Gastrocnemius medialis (tissue), 4 donors: ENCODE results near the gene ARHGAP30. TPM values are rescaled to one million over a fixed set of nuclear protein-coding genes. Genes with fewer than 3 reads are reported as not detected.

Source experiments
- ATAC-seq, 2 donors: fragments of 150-250 bp; one replicate each; pipeline ENCODE4 v1.9.1; 2016
- DNase-seq, 2 donors: peaks; one replicate each; pipeline ENCODE4 v3.0.0-alpha.2; 2019
- H3K27ac ChIP-seq, 4 donors: fragments of 200-600 bp; sonication (generic); 1 replicate in 1 of 4; 2 replicates in 3 of 4; pipeline ENCODE4 v1.5.1; 2016 to 2018; ENCODE audit warnings: mild to moderate bottlenecking in 2 of 4, moderate library complexity in 1 of 4
- H3K27me3 ChIP-seq, 3 donors: fragments of 200-600 bp; sonication (generic) in 2 of 3; 1 replicate in 1 of 3; 2 replicates in 2 of 3; pipeline versions ENCODE4 v1.5.1 to v1.6.0; 2016 to 2019; ENCODE audit warnings: mild to moderate bottlenecking in 1 of 3, moderate library complexity in 1 of 3
- H3K36me3 ChIP-seq, 2 donors: fragments of 200-600 bp; sonication (generic) in 1 of 2; one replicate each; pipeline ENCODE4 v1.5.1; 2017 to 2018
- H3K4me1 ChIP-seq, 2 donors: fragments of 200-600 bp; sonication (generic) in 1 of 2; one replicate each; pipeline ENCODE4 v1.5.1; 2016 to 2017; ENCODE audit warnings: mild to moderate bottlenecking in 2 of 2
- H3K4me3 ChIP-seq, 4 donors: fragments of 200-600 bp; sonication (generic) in 3 of 4; 1 replicate in 1 of 4; 2 replicates in 3 of 4; pipeline ENCODE4 v1.5.1; 2016 to 2019; ENCODE audit warnings: mild to moderate bottlenecking in 2 of 4
- H3K9me3 ChIP-seq, 3 donors: fragments of 200-600 bp; sonication (generic) in 2 of 3; 1 replicate in 1 of 3; 2 replicates in 2 of 3; pipeline ENCODE4 v1.5.1; 2016 to 2019
- POLR2A ChIP-seq, 2 donors: fragments of 450-650 bp; IDR thresholded peaks; one replicate each; pipeline ENCODE4 v1.6.1; 2017; ENCODE audit warnings: antibody characterized with exemption in 2 of 2, mild to moderate bottlenecking in 2 of 2, moderate library complexity in 2 of 2
- in situ Hi-C, 4 donors: fragments of 200-750 bp; cut with MboI; loops; one replicate each; pipeline versions ENCODE4 v1.15.0 to v1.8.0; 2017; ENCODE audit warnings: low sequenced_read_pairs in 4 of 4
- intact Hi-C: fragments of 100-400 bp; cut with DNase I; formaldehyde crosslinking; loops from one replicate; pipeline ENCODE4 v1.15.1; 2023; ENCODE audit warnings: low total_unique reads
- total RNA-seq, 4 donors: library from RNA; depleted of rRNA; stranded (reverse); fragments of >200 nt; gene quantifications; one replicate each; pipeline versions ENCODE4 v1.1.0 to v1.2.3, GENCODE V29; 2016
- TF ChIP-seq, protein P1 (sequence below), 5 experiments: fragments of 450-650 bp in 3 of 5; fragments of 200-600 bp in 2 of 5; sonication (generic) in 2 of 5; IDR thresholded peaks in 4 of 5; conservative IDR thresholded peaks in 1 of 5; 1 replicate in 4 of 5; 2 replicates in 1 of 5; pipeline ENCODE4 v1.5.1; 2016 to 2019; ENCODE audit warnings: antibody characterized with exemption in 5 of 5, mild to moderate bottlenecking in 3 of 5, moderate library complexity in 3 of 5

ARHGAP30 gene
- total RNA-seq, 4 donors from 2014 or later, result 0.61 to 1.6 (median 1.0) TPM

DNA sequence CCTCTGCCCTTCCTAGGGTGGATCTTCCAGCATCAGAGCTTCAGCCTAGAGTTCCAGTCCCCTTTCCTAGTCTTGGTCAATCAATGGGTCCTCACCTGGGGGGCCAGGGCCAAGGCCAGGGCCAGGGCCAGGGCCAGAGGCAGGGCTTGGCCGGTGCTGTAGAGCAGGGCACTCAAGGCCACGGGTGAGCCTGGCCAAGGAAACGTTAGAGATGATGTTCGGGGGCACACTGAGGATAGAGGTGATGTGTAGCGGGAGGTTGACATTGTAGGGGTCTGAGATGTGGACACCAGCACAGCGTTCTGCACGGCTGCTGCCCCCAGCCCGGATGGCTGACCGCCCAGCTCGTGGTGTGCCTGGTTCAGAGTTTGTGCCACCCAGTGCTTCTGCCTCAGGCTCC lies 18.5 kb downstream of the ARHGAP30 start:
- H3K36me3 ChIP-seq, result no peaks in the 10 kb centered on the region
- TF ChIP-seq POLR2A (IDR thresholded peaks at IDR 0.05), result no peak
- TF ChIP-seq, protein P1, sequence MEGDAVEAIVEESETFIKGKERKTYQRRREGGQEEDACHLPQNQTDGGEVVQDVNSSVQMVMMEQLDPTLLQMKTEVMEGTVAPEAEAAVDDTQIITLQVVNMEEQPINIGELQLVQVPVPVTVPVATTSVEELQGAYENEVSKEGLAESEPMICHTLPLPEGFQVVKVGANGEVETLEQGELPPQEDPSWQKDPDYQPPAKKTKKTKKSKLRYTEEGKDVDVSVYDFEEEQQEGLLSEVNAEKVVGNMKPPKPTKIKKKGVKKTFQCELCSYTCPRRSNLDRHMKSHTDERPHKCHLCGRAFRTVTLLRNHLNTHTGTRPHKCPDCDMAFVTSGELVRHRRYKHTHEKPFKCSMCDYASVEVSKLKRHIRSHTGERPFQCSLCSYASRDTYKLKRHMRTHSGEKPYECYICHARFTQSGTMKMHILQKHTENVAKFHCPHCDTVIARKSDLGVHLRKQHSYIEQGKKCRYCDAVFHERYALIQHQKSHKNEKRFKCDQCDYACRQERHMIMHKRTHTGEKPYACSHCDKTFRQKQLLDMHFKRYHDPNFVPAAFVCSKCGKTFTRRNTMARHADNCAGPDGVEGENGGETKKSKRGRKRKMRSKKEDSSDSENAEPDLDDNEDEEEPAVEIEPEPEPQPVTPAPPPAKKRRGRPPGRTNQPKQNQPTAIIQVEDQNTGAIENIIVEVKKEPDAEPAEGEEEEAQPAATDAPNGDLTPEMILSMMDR (IDR thresholded peaks at IDR 0.05 in 4 of 5, conservative IDR thresholded peaks at IDR 0.05 in 1 of 5), result no peak
- H3K4me3 ChIP-seq, result no peak overlapping the region
- intact Hi-C loops, result no loop called here
- H3K27me3 ChIP-seq, result peaks cover 0 to 13% (median 6%) of the 10 kb centered on the region in 3 donors
- no peak overlapping the region for H3K27ac ChIP-seq
- no peaks in the 10 kb centered on the region for H3K9me3 ChIP-seq
- H3K4me1 ChIP-seq, result peaks cover 5 to 6% of the 10 kb centered on the region in 2 donors
- in situ Hi-C loops, result no loop called here
- DNase-seq (no peak), ATAC-seq (no peak)

DNA sequence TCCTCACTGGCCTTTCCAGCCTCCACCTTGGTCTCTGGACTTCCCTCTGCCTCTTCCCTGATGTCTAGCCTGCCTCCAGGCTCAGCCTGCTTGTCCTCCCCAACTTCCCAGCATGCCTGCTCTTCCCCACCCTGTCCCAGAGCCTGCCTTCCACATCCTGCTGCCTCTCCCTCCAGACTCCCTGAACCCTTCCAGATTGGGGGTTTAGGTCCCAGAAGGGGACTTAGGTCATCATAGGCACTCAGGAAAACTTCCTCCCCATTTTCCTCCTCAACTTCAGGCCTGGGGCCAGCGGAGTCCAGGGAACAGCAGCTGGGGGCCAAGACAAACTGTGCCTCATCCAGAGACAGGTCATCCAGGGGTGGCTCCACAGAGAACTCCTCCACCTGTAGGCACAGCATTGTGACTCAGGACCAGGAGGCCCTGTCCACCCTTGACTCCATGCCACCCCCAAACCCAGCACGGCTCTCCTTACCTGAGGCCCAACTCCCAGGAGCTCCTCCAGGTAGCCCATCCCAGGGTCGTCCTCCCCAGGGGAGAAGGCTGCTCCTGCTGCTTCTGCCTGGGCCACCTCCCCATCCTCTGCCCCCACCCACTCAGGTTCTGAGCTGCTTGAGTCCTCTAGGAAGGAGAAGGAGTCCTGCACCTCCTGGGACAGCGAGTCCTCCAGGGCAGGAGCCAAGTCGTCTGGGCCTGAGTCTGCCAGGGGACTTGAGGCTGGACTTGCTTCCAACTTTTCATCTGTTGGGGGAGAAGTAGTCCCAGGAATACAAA lies 20.6 kb downstream of the ARHGAP30 start:
- no peaks in the 10 kb centered on the region for H3K9me3 ChIP-seq
- no peak for DNase-seq
- H3K27me3 ChIP-seq, result peaks cover 0 to 3% (median 0%) of the 10 kb centered on the region in 3 donors
- H3K4me3 ChIP-seq, result no peak overlapping the region
- no peaks in the 10 kb centered on the region for H3K36me3 ChIP-seq
- TF ChIP-seq, protein P1 (IDR thresholded peaks at IDR 0.05 in 4 of 5, conservative IDR thresholded peaks at IDR 0.05 in 1 of 5), result no peak
- no peak for TF ChIP-seq POLR2A (IDR thresholded peaks at IDR 0.05)
- H3K27ac ChIP-seq, result no peak overlapping the region
- H3K4me1 ChIP-seq, result peaks cover 10 to 12% of the 10 kb centered on the region in 2 donors
- ATAC-seq, result no peak
- intact Hi-C loops (no loop called here), in situ Hi-C loops (loop anchor here in 1 of 4 donors (10.0 kb wide), 1 partner anchor 106 kb away; the partner anchor contains the start of genes UFC1 and USP21)

DNA sequence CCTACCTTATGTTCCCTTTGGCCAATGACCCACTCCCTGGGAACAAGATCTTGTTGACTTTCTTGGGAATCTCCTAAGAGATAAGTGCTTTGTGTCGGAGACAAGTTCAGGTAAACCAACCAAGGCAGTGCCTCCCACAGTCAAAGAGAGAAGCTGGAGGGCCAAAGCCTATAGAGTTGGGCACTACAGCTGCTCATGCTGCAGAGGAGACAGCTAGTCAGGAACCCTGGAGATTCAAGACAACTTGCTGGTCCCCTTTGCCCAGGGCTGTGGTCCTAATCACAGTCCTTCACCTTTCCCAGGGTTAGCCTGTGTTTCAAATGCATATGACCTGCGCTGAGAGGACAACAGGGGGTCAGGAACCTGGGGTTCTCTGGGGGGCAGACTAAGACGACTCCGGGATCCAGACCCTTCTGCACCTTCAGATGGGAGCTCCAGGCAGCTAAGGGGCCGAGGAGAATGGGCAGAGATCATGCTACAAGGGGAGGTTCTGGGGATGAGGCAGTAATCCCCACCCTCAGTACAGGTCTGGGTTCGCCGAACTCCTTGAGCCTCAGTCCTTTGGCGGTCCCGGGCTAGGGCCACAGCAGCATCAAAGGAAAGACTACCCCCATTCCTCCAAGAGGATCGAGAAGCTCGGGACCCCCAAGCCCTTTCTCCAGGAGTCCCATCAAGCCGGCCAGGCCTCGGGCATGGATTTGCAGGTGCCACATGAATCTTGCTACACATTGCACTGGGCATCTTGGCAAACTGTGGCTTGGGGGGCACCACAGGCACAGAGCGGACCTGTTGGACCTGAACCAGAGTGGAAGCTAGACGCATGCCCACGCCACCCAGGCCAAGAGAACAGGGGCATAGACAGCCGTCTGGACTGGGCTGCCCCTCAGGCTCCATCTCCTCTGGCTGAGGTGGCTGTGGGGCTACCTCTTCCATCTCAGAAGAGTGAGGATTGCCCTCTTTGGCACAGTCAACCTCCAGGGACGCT lies 22.0 kb downstream of the ARHGAP30 start:
- DNase-seq (no peak), ATAC-seq (no peak)
- no peak overlapping the region for H3K27ac ChIP-seq
- H3K27me3 ChIP-seq, result no peaks in the 10 kb centered on the region
- in situ Hi-C loops, result loop anchor here in 1 of 4 donors (10.0 kb wide), 1 partner anchor 107 kb away; the partner anchor contains the start of genes UFC1 and USP21
- peaks cover 0 to 5% of the 10 kb centered on the region in 2 donors for H3K36me3 ChIP-seq
- peaks cover 17 to 21% of the 10 kb centered on the region in 2 donors for H3K4me1 ChIP-seq
- no peaks in the 10 kb centered on the region for H3K9me3 ChIP-seq
- TF ChIP-seq POLR2A (IDR thresholded peaks at IDR 0.05), result no peak
- TF ChIP-seq, protein P1 (IDR thresholded peaks at IDR 0.05 in 4 of 5, conservative IDR thresholded peaks at IDR 0.05 in 1 of 5), result no peak
- intact Hi-C loops, result loop anchor here (2.0 kb wide), 3 partner anchors 55 to 181 kb away; partner anchors contain the start of gene USP21
- no peak overlapping the region for H3K4me3 ChIP-seq

DNA sequence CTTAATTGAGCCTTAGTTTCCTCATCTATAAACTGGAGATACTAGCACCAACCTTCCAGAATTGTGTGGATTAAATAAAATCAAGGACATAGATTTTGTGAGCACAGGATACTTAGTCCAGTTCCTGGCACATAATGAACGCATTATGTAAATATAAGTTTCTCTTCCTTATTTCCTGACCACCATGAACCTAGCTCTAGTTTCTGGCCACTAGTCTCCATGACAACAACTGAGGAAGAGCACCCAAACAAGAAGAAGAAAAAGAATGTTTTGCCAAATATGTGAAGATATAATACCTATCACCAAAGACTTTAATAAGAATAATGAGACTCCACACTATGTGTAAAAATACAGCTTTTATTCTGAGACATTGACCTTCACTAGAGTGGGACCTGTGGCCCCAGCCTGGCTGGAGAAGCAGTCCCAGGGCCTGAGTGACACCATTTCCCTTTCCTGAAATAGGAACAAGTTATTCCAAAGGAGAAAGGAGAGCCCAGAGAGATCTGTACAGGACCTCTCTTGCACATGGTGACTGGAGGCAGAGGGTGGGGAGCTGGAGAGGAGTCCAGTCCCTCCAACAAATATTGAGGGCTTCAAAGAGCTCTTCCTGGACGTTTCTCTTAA lies 23.0 kb downstream of the ARHGAP30 start:
- in situ Hi-C loops, result loop anchor here in 1 of 4 donors (10.0 kb wide), 1 partner anchor 108 kb away; the partner anchor contains the start of genes UFC1 and USP21
- Histone ChIP-seq H3K36me3 (peaks cover 0 to 16% of the 10 kb centered on the region in 2 donors), H3K4me1 (peaks cover 17 to 21% of the 10 kb centered on the region in 2 donors)

More for the DNA sequence above, 23.0 kb downstream of the ARHGAP30 start:
- ATAC-seq, result no peak
- Histone ChIP-seq H3K27me3 (no peaks in the 10 kb centered on the region), H3K4me3 (peak overlapping the region; percentile 87 to 99 (median 90)), H3K9me3 (no peaks in the 10 kb centered on the region), H3K27ac (peak overlapping the region; percentile 88 to 98 (median 94))
- intact Hi-C loops, result loop anchor here (2.0 kb wide), 3 partner anchors 54 to 182 kb away; partner anchors contain the start of gene USP21
- DNase-seq, result no peak
- no peak for TF ChIP-seq POLR2A (IDR thresholded peaks at IDR 0.05)
- TF ChIP-seq, protein P1 (IDR thresholded peaks at IDR 0.05 in 4 of 5, conservative IDR thresholded peaks at IDR 0.05 in 1 of 5), result no peak
